Chondrocyte (in vitro differentiated cells): Measurements from ENCODE around the gene OTUD6A. TPM values are rescaled to one million over a fixed set of nuclear protein-coding genes. Genes with fewer than 3 reads are reported as not detected.
A peak's percentile ranks its signal among the peaks of the same experiment; 100 is the strongest.
"Not testable (repeated sequence)": the region's sequence is repeated elsewhere in the genome, so short reads cannot be mapped to it uniquely, and the experiment has no call there.

Experiments
- DNase-seq: peaks from one replicate; pipeline ENCODE4 v3.0.0; 2021; ENCODE audit warnings: mixed read lengths, low spot score
- H3K27ac Mint-ChIP-seq: one replicate; pipeline ENCODE4 v1.8.0; 2021; ENCODE audit warnings: mild to moderate bottlenecking, moderate library complexity, mixed read lengths; ENCODE audit not compliant: unreplicated experiment
- H3K27me3 Mint-ChIP-seq: 2 replicates; pipeline ENCODE4 v1.8.0; 2021; ENCODE audit warnings: low read depth, mixed read lengths
- H3K36me3 Mint-ChIP-seq: 2 replicates; pipeline ENCODE4 v1.8.0; 2021; ENCODE audit warnings: low read depth, mixed read lengths
- H3K4me1 Mint-ChIP-seq: 2 replicates; pipeline ENCODE4 v1.8.0; 2021; ENCODE audit warnings: low read depth, mild to moderate bottlenecking, mixed read lengths
- H3K4me3 Mint-ChIP-seq: one replicate; pipeline ENCODE4 v1.8.0; 2021; ENCODE audit warnings: mild to moderate bottlenecking, moderate library complexity, mixed read lengths; ENCODE audit not compliant: unreplicated experiment
- H3K9me3 Mint-ChIP-seq: 2 replicates; pipeline ENCODE4 v1.8.0; 2021; ENCODE audit warnings: low read depth, mixed read lengths
- CTCF ChIP-seq: fragments of 200-600 bp; sonication (generic); IDR thresholded peaks from 2 replicates; pipeline ENCODE4 v1.5.0; 2021; ENCODE audit warnings: antibody characterized with exemption, mild to moderate bottlenecking, moderate library complexity
- microRNA-seq: library from miRNA; unstranded; fragments of <30 nt; microRNA quantifications from one replicate; pipeline ENCODE4 v1.2.0, GENCODE V29; 2020; ENCODE audit warnings: borderline number of aligned reads
- total RNA-seq: library from RNA; stranded (reverse); gene quantifications from 3 replicates; pipeline ENCODE4 v1.2.1, GENCODE V29; 2021

Gene OTUD6A
- total RNA-seq, 1 donor from 2014 or later = not detected

DNA sequence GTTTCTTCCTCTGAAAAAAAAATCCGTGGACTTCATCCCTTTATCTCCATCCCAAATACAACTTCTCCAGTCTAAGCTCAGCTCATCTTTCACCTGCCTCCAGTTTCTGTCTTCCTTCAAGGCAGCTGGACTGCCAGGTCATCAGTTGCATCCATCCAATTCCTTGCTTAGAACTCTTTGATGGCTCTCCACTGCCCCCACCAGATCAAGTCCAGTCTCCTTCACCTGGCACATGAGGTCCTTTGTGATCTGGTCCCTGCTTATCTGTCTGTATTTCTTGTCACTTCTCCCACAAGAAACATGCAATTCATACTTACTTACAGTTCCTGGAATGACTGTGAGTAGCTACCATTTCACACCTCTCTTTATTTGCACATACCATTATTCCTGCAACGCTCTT, 33.8 kb downstream of the OTUD6A start:
- no peak overlapping the region for H3K27ac Mint-ChIP-seq
- no peak for DNase-seq
- no peaks in the 10 kb centered on the region for H3K36me3 Mint-ChIP-seq
- H3K27me3 Mint-ChIP-seq = peaks cover 2% of the 10 kb centered on the region
- peaks cover 6% of the 10 kb centered on the region for H3K9me3 Mint-ChIP-seq
- no peaks in the 10 kb centered on the region for H3K4me1 Mint-ChIP-seq
- peak; percentile 41 for TF ChIP-seq CTCF
- no peak overlapping the region for H3K4me3 Mint-ChIP-seq

- no peaks in the 10 kb centered on the region for H3K27me3 Mint-ChIP-seq
- DNase-seq = no peak
- no peaks in the 10 kb centered on the region for H3K36me3 Mint-ChIP-seq
- H3K27ac Mint-ChIP-seq = no peak overlapping the region
- no peaks in the 10 kb centered on the region for H3K9me3 Mint-ChIP-seq
- no peaks in the 10 kb centered on the region for H3K4me1 Mint-ChIP-seq
- no peak for TF ChIP-seq CTCF
- H3K4me3 Mint-ChIP-seq = no peak overlapping the region
Observed at GRCh38 chrX:70105229-70105628, 43.0 kb downstream of the OTUD6A start.

DNA sequence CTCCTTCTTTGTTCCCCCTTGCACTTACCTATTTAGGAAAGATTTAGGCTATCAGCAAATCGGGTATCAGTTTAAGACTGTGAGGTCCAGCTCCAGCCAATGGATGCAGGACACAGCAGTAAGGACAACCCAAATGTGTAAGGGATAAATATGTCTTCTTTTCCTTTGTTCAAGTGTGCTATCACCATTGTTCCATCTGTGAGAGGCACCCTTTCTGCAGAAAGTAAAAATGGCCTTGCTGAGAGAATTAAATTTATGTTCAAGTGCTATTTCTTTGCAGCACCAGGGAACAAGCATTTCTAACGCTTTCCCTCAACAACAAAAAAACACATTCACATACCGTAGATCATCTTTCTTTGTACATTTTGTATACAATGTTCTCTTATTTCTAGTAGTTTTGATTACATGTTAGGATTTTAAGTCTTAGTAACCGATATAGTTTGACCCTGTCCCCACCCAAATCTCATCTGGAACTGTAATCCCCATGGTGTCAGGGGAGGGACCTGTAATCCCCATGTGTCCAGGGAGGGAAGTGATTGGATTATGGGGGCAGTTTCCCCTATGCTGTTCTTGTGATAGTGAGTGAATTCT, 49.3 kb downstream of the OTUD6A start:
- H3K9me3 Mint-ChIP-seq = peaks cover 17% of the 10 kb centered on the region
- not testable (repeated sequence) for DNase-seq, H3K27ac Mint-ChIP-seq, H3K4me1 Mint-ChIP-seq, H3K27me3 Mint-ChIP-seq, H3K4me3 Mint-ChIP-seq, H3K36me3 Mint-ChIP-seq

Small RNA genes lying within 50 kb of the gene (microRNA-seq; reads per million reads assigned to microRNA genes)
- not detected for gene MIR676

Other genes starting within 250 kb of the OTUD6A start
- gene AWAT2, start 12.5 kb upstream of the OTUD6A start, total RNA-seq = not detected in 3 replicates
- gene IGBP1, start 71.0 kb downstream of the OTUD6A start, total RNA-seq = 30.7 to 32.9 TPM (median 32.0 TPM) in 3 replicates
- not detected in 3 replicates for gene DGAT2L6, start 115.0 kb downstream of the OTUD6A start, total RNA-seq
- not detected in 3 replicates for gene AWAT1, start 172.2 kb downstream of the OTUD6A start, total RNA-seq
- gene P2RY4, start 197.7 kb downstream of the OTUD6A start, total RNA-seq = not detected in 3 replicates
- gene ARR3, start 205.9 kb downstream of the OTUD6A start, total RNA-seq = not detected in 3 replicates
- not detected in 3 replicates for gene RAB41, start 219.7 kb downstream of the OTUD6A start, total RNA-seq
- 46.2 to 48.1 TPM (median 47.7 TPM) in 3 replicates for gene PDZD11, start 227.5 kb downstream of the OTUD6A start, total RNA-seq
- 4.5 to 5.9 TPM (median 5.3 TPM) in 3 replicates for gene KIF4A, start 227.6 kb downstream of the OTUD6A start, total RNA-seq